Endothelial cell of umbilical vein (primary cell): ENCODE results near the gene ARHGAP20. TPM values are rescaled to one million over a fixed set of nuclear protein-coding genes. Genes with fewer than 3 reads are reported as not detected.

Experiments
- BruUV-seq: library from RNA; stranded (reverse); fragments of 400-500 nt; replicated peaks from 2 replicates; lab custom pipeline; 2021; lab: Mats Ljungman, UMichigan
- CTCF ChIA-PET: fragments of 300-600, 350-600 bp; sonication (Branson Sonifier 250); formaldehyde crosslinking; loops from one replicate; lab custom pipeline; 2021; ENCODE audit warnings: antibody characterized with exemption, inconsistent platforms; lab: Charles Lee
- POLR2A ChIA-PET: fragments of 300-600, 350-600 bp; sonication (Branson Sonifier 250); formaldehyde crosslinking; loops from one replicate; lab custom pipeline; 2021; ENCODE audit warnings: antibody characterized with exemption, inconsistent platforms; lab: Charles Lee
- DNase-seq: peaks from one replicate; pipeline ENCODE4 v3.0.0-alpha.2; 2011; ENCODE audit warnings: low read depth, low spot score
- FAIRE-seq: peaks from 2 replicates; lab custom pipeline; 2011; peaks lifted over from hg19 to GRCh38; lab: Jason Lieb, UNC
- H2AFZ ChIP-seq: 2 replicates; pipeline ENCODE4 v1.6.0; 2012; ENCODE audit warnings: low read depth, low read length, control low read depth, inconsistent platforms
- H3K27ac ChIP-seq: 2 replicates; pipeline ENCODE4 v1.5.1; 2011; ENCODE audit warnings: low read depth, mild to moderate bottlenecking, control low read depth, low read length, moderate library complexity; ENCODE audit not compliant: insufficient read depth
- H3K27me3 ChIP-seq, 2 experiments: 2 replicates each; pipeline versions ENCODE4 v1.6.0 to v1.6.1; 2011; ENCODE audit warnings: low read length in 2 of 2, mixed read lengths in 1 of 2; ENCODE audit not compliant: control insufficient read depth in 2 of 2, insufficient read depth in 2 of 2
- H3K36me3 ChIP-seq, 2 experiments: 2 replicates in 1 of 2; 3 replicates in 1 of 2; pipeline ENCODE4 v1.5.1; 2011; ENCODE audit warnings: low read length in 2 of 2, mild to moderate bottlenecking in 1 of 2, moderate library complexity in 1 of 2; ENCODE audit not compliant: control insufficient read depth in 2 of 2, insufficient read depth in 2 of 2; ENCODE audit errors: extremely low read depth in 1 of 2
- H3K4me1 ChIP-seq: 3 replicates; pipeline ENCODE4 v1.5.1; 2011; ENCODE audit warnings: mild to moderate bottlenecking, low read length; ENCODE audit not compliant: control insufficient read depth, insufficient read depth; ENCODE audit errors: extremely low read depth
- H3K4me2 ChIP-seq: 2 replicates; pipeline ENCODE4 v1.6.1; 2011; ENCODE audit warnings: low read length, control low read depth, mixed read lengths; ENCODE audit not compliant: insufficient read depth
- H3K4me3 ChIP-seq, 3 experiments: fragments of 200-600 bp in 1 of 3; sonication (generic), shearing (Covaris generic) in 1 of 3; replicated peaks in 1 of 3; 2 replicates each; pipeline ENCODE4 v1.5.1; 2011 to 2016; ENCODE audit warnings: control low read depth in 3 of 3, low read length in 3 of 3, mild to moderate bottlenecking in 2 of 3, inconsistent platforms in 1 of 3, low read depth in 1 of 3, moderate library complexity in 1 of 3; ENCODE audit not compliant: insufficient read depth in 1 of 3
- H3K79me2 ChIP-seq: 2 replicates; pipeline ENCODE4 v1.6.0; 2012; ENCODE audit warnings: low read length, inconsistent platforms; ENCODE audit not compliant: control insufficient read depth, insufficient read depth
- H3K9ac ChIP-seq: replicated peaks from 2 replicates; pipeline ENCODE3; 2011; ENCODE audit warnings: low read length, control low read depth; ENCODE audit not compliant: insufficient read depth; ENCODE audit errors: extremely low read depth
- H3K9me1 ChIP-seq: replicated peaks from 3 replicates; pipeline ENCODE4 v1.6.0; 2011; ENCODE audit warnings: mild to moderate bottlenecking, low read length; ENCODE audit not compliant: control insufficient read depth, insufficient read depth; ENCODE audit errors: extremely low read depth
- H3K9me3 ChIP-seq: replicated peaks from 2 replicates; pipeline ENCODE4 v1.5.1; 2012; ENCODE audit warnings: low read length, inconsistent platforms; ENCODE audit not compliant: control insufficient read depth, insufficient read depth
- H4K20me1 ChIP-seq: replicated peaks from 2 replicates; pipeline ENCODE3; 2011; ENCODE audit warnings: mild to moderate bottlenecking, low read length; ENCODE audit not compliant: control insufficient read depth, insufficient read depth; ENCODE audit errors: extremely low read depth
- CTCF ChIP-seq, 2 donors: IDR thresholded peaks; 1 replicate in 1 of 2; 2 replicates in 1 of 2; pipeline ENCODE4 v1.5.1; 2011; ENCODE audit warnings: low read length in 2 of 2, mild to moderate bottlenecking in 2 of 2, moderate library complexity in 2 of 2, control low read depth in 1 of 2, inconsistent platforms in 1 of 2, low read depth in 1 of 2; ENCODE audit not compliant: insufficient read depth in 1 of 2; ENCODE audit errors: extremely low read depth in 1 of 2
- EZH2 ChIP-seq: IDR thresholded peaks from 2 replicates; pipeline ENCODE4 v1.6.1; 2012; ENCODE audit warnings: borderline replicate concordance, low read depth, mild to moderate bottlenecking, moderate library complexity, low read length, inconsistent platforms; ENCODE audit not compliant: severe bottlenecking
- FOS ChIP-seq: IDR thresholded peaks from 2 replicates; pipeline ENCODE4 v1.6.1; 2011; ENCODE audit warnings: mild to moderate bottlenecking, low read length, moderate library complexity, borderline replicate concordance; ENCODE audit not compliant: insufficient read depth
- GATA2 ChIP-seq: IDR thresholded peaks from 2 replicates; pipeline ENCODE4 v1.7.0; 2011; ENCODE audit warnings: low read depth, mild to moderate bottlenecking, moderate library complexity, mixed read lengths, low read length; ENCODE audit not compliant: insufficient read length, insufficient read depth
- JUN ChIP-seq: IDR thresholded peaks from 2 replicates; pipeline ENCODE4 v1.6.1; 2011; ENCODE audit warnings: borderline replicate concordance, low read depth; ENCODE audit not compliant: insufficient read length, insufficient read depth
- MAX ChIP-seq: IDR thresholded peaks from 2 replicates; pipeline ENCODE4 v1.6.1; 2011; ENCODE audit not compliant: insufficient read depth, insufficient read length
- MYC ChIP-seq: IDR thresholded peaks from one replicate; pipeline ENCODE4 v1.6.1; 2011; ENCODE audit warnings: mild to moderate bottlenecking, low read depth, low read length
- POLR2A ChIP-seq: IDR thresholded peaks from 2 replicates; pipeline ENCODE4 v1.6.1; 2012; ENCODE audit warnings: low read depth, mild to moderate bottlenecking, control low read depth, low read length
- POLR2AphosphoS5 ChIP-seq: IDR thresholded peaks from 2 replicates; pipeline ENCODE4 v1.6.1; 2012; ENCODE audit warnings: low read depth, mild to moderate bottlenecking, control low read depth, low read length, moderate library complexity; ENCODE audit not compliant: insufficient read depth
- dilution Hi-C: fragments of 300-500 bp; cut with MboI; formaldehyde crosslinking; loops from one replicate; pipeline ENCODE4 v1.15.0; 2019; ENCODE audit warnings: low sequenced_read_pairs; ENCODE audit not compliant: extremely low pct_ligation_motif_present
- intact Hi-C: fragments of 100-400 bp; cut with micrococcal nuclease; formaldehyde crosslinking; loops from one replicate; pipeline ENCODE4 v1.10.0; 2022
- polyA plus RNA-seq, 4 experiments: library from polyadenylated mRNA; depleted of rRNA in 3 of 4; stranded (reverse) in 3 of 4; unstranded in 1 of 4; fragments of >200 nt; gene quantifications; 2 replicates each; pipeline versions ENCODE4 v1.2.1 to v1.2.3, GENCODE V29; 2011 to 2012; ENCODE audit warnings: missing spikeins in 1 of 4
- total RNA-seq: library from RNA; stranded (reverse); gene quantifications from 2 replicates; pipeline ENCODE4 v1.2.3, GENCODE V29; 2021

Gene ARHGAP20
- total and polyA plus RNA-seq, 2 donors (not counting 3 experiments of a cell fraction or from before 2014, with no cell fraction given) = 0.51 to 1.1 TPM

DNA sequence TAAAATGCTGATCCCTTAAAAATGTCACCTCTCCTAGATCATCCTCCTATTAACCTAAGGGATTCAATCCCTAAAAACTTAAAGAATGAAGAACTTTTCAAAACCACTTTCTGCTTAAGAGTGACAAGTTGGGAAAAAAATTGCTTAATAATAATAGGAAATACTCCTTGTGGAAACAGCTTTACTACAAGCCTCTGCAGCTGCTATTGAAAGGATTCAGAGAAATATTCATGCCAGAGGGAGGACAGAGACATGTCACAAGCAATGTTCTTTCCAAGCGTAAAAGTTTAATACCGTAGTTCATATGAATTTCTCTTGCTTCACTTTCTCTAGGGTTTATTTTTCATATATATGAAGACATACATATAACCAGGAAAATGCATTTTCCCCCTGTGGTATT lies 98.2 kb downstream of the ARHGAP20 start:
- Histone ChIP-seq H4K20me1 (no peaks in the 10 kb centered on the region), H2AFZ (no peak overlapping the region), H3K36me3 (no peaks in the 10 kb centered on the region), H3K27me3 (no peaks in the 10 kb centered on the region), H3K27ac (no peak overlapping the region), H3K4me3 (no peak overlapping the region), H3K4me1 (no peaks in the 10 kb centered on the region), H3K4me2 (no peak overlapping the region), H3K79me2 (no peaks in the 10 kb centered on the region), H3K9me3 (no peaks in the 10 kb centered on the region), H3K9me1 (no peaks in the 10 kb centered on the region), H3K9ac (no peak overlapping the region)
- dilution Hi-C loops = no loop called here
- POLR2A ChIA-PET = no interaction called here
- CTCF ChIA-PET = no interaction called here
- DNase-seq = no peak
- no TSS peak for BruUV-seq
- no peak for FAIRE-seq
- intact Hi-C loops = no loop called here
- no peak for TF ChIP-seq EZH2
- no peak for TF ChIP-seq MAX
- TF ChIP-seq JUN = no peak
- TF ChIP-seq POLR2AphosphoS5 = no peak
- no peak for TF ChIP-seq CTCF (IDR thresholded peaks at IDR 0.05; ENCODE audit: extremely low read depth in 1 of 2, insufficient read depth in 1 of 2, low read depth in 1 of 2, low read length in 2 of 2)
- no peak for TF ChIP-seq MYC
- TF ChIP-seq POLR2A = no peak
- TF ChIP-seq GATA2 = no peak
- TF ChIP-seq FOS = no peak
